ENCODE data around the gene SMS. TPM values are rescaled to one million over a fixed set of nuclear protein-coding genes. Genes with fewer than 3 reads are reported as not detected.

The SMS gene
- total RNA-seq, 1 experiment from 2014 or later, result 218 TPM

DNA sequence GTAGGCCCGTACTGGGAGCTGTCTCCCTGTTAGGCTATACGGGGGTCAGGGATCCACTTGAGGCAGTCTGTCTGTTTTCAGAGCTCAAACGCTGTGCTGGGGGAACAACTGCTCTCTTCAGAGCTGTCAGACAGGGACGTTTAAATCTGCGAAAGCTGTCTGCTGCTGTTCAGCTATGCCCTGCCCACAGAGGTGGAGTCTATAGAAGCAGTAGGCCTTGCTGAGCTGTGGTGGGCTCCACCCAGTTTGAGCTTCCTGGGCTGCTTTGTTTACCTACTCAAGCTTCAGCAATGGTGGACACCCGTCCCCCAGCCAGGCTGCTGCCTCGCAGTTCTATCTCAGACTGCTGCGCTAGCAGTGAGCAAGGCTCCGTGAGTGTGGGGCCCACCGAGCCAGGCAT is 64.4 kb downstream of the SMS start:
- Histone ChIP-seq H3K9me3 (ENCODE audit: insufficient read depth, low read depth) (no peaks in the 10 kb centered on the region), H3K27ac (no peak overlapping the region), H3K4me3 (no peak overlapping the region), H3K4me1 (replicated peaks; ENCODE audit: insufficient read depth) (no peaks in the 10 kb centered on the region), H3K4me2 (no peak overlapping the region), H3F3A (ENCODE audit: insufficient read depth, low read depth) (no peaks in the 10 kb centered on the region), H3K79me2 (ENCODE audit: low read depth) (no peaks in the 10 kb centered on the region), H3K27me3 (ENCODE audit: insufficient read depth, low read depth) (no peaks in the 10 kb centered on the region), H2AFZ (no peak overlapping the region), H3K36me3 (ENCODE audit: low read depth) (no peaks in the 10 kb centered on the region), H3K9me2 (ENCODE audit: insufficient read depth) (no peaks in the 10 kb centered on the region), H4K20me1 (ENCODE audit: insufficient read depth) (no peaks in the 10 kb centered on the region)
- no peak for DNase-seq
- BruUV-seq (replicated peaks), result no TSS peak
- ChIA-PET CTCF (no interaction called here), POLR2A (ENCODE audit: unreplicated experiment) (no interaction called here)
- TF ChIP-seq, protein P1, sequence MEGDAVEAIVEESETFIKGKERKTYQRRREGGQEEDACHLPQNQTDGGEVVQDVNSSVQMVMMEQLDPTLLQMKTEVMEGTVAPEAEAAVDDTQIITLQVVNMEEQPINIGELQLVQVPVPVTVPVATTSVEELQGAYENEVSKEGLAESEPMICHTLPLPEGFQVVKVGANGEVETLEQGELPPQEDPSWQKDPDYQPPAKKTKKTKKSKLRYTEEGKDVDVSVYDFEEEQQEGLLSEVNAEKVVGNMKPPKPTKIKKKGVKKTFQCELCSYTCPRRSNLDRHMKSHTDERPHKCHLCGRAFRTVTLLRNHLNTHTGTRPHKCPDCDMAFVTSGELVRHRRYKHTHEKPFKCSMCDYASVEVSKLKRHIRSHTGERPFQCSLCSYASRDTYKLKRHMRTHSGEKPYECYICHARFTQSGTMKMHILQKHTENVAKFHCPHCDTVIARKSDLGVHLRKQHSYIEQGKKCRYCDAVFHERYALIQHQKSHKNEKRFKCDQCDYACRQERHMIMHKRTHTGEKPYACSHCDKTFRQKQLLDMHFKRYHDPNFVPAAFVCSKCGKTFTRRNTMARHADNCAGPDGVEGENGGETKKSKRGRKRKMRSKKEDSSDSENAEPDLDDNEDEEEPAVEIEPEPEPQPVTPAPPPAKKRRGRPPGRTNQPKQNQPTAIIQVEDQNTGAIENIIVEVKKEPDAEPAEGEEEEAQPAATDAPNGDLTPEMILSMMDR (conservative IDR thresholded peaks at IDR 0.05), result no peak
- TF ChIP-seq EZH2 (IDR thresholded peaks at IDR 0.05; ENCODE audit: low read depth), result no peak
- intact Hi-C loops (cut with micrococcal nuclease; ENCODE audit: unreplicated experiment), result no loop called here

- CTCF ChIA-PET, result no interaction called here
- POLR2A ChIA-PET (ENCODE audit: unreplicated experiment), result no interaction called here
- no peak for TF ChIP-seq EZH2 (IDR thresholded peaks at IDR 0.05; ENCODE audit: low read depth)
- TF ChIP-seq, protein P1 (conservative IDR thresholded peaks at IDR 0.05), result no peak
- no peaks in the 10 kb centered on the region for H3K4me1 ChIP-seq (replicated peaks; ENCODE audit: insufficient read depth)
- H2AFZ ChIP-seq, result no peak overlapping the region
- no peak for DNase-seq
- intact Hi-C loops (cut with micrococcal nuclease; ENCODE audit: unreplicated experiment), result no loop called here
- no peaks in the 10 kb centered on the region for H3K36me3 ChIP-seq (ENCODE audit: low read depth)
- H3K27me3 ChIP-seq (ENCODE audit: insufficient read depth, low read depth), result no peaks in the 10 kb centered on the region
- no peak overlapping the region for H3K27ac ChIP-seq
- H3K9me3 ChIP-seq (ENCODE audit: insufficient read depth, low read depth), result no peaks in the 10 kb centered on the region
- no peaks in the 10 kb centered on the region for H4K20me1 ChIP-seq (ENCODE audit: insufficient read depth)
- no TSS peak for BruUV-seq (replicated peaks)
- H3K79me2 ChIP-seq (ENCODE audit: low read depth), result no peaks in the 10 kb centered on the region
- no peaks in the 10 kb centered on the region for H3K9me2 ChIP-seq (ENCODE audit: insufficient read depth)
- H3F3A ChIP-seq (ENCODE audit: insufficient read depth, low read depth), result no peaks in the 10 kb centered on the region
- no peak overlapping the region for H3K4me2 ChIP-seq
- H3K4me3 ChIP-seq, result no peak overlapping the region
Measured at GRCh38 chrX:22012051-22012450, 71.5 kb downstream of the SMS start.

GRCh38 chrX:22012931-22013330 is 72.4 kb downstream of the SMS start:
- intact Hi-C loops (cut with micrococcal nuclease; ENCODE audit: unreplicated experiment), result no loop called here
- no peaks in the 10 kb centered on the region for H3K4me1 ChIP-seq (replicated peaks; ENCODE audit: insufficient read depth)
- H3K79me2 ChIP-seq (ENCODE audit: low read depth), result no peaks in the 10 kb centered on the region
- no peaks in the 10 kb centered on the region for H3K36me3 ChIP-seq (ENCODE audit: low read depth)
- TF ChIP-seq EZH2 (IDR thresholded peaks at IDR 0.05; ENCODE audit: low read depth), result no peak
- TF ChIP-seq, protein P1 (conservative IDR thresholded peaks at IDR 0.05), result no peak
- H3F3A ChIP-seq (ENCODE audit: insufficient read depth, low read depth), result no peaks in the 10 kb centered on the region
- H4K20me1 ChIP-seq (ENCODE audit: insufficient read depth), result no peaks in the 10 kb centered on the region
- H3K27ac ChIP-seq, result no peak overlapping the region
- no peak overlapping the region for H2AFZ ChIP-seq
- no peak overlapping the region for H3K4me2 ChIP-seq
- ChIA-PET POLR2A (ENCODE audit: unreplicated experiment) (no interaction called here), CTCF (no interaction called here)
- H3K4me3 ChIP-seq, result no peak overlapping the region
- no TSS peak for BruUV-seq (replicated peaks)
- DNase-seq, result no peak
- H3K9me2 ChIP-seq (ENCODE audit: insufficient read depth), result no peaks in the 10 kb centered on the region
- H3K9me3 ChIP-seq (ENCODE audit: insufficient read depth, low read depth), result no peaks in the 10 kb centered on the region
- H3K27me3 ChIP-seq (ENCODE audit: insufficient read depth, low read depth), result no peaks in the 10 kb centered on the region
